ENCODE measurements around the gene IL12A. TPM values are rescaled to one million over a fixed set of nuclear protein-coding genes. Genes with fewer than 3 reads are reported as not detected.

IL12A gene
- 3.9 TPM for polyA plus RNA-seq (2012; ENCODE audit: insufficient read depth, insufficient read length, low read depth)

DNA sequence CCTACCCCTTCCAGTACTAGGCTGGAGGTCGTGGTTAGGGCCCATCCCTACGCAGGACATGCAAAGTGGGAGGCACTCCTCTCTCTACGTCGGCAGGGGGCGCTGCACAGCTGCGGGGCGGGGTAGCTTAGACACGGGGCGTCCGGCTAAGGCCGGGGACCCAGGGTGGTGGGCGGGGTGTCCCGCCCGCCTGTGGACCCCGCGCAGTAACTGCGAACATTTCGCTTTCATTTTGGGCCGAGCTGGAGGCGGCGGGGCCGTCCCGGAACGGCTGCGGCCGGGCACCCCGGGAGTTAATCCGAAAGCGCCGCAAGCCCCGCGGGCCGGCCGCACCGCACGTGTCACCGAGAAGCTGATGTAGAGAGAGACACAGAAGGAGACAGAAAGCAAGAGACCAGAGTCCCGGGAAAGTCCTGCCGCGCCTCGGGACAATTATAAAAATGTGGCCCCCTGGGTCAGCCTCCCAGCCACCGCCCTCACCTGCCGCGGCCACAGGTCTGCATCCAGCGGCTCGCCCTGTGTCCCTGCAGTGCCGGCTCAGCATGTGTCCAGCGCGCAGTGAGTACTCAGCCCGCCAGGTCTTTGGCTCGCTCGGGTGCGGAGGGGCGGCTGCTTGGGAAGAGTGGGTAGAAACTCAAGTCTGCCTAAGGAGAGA, at the start of gene IL12A:
Gene IL12A (plus strand): TSS at position 219 of the 655 bp plus-strand sequence.
- H3K4me1 ChIP-seq: no peaks in the 10 kb centered on the region
- peak within 1 kb of the TSS; percentile 78 for H3K4me3 ChIP-seq (ENCODE audit: low read depth, low read length)
- no peaks in the 10 kb centered on the region for H3K36me3 ChIP-seq
- H3K9me3 ChIP-seq: no peaks in the 10 kb centered on the region
- DNase-seq: peak; percentile 87
- H3K27me3 ChIP-seq: no peaks in the 10 kb centered on the region
- peak; percentile 92 for TF ChIP-seq CTCF (IDR thresholded peaks at IDR 0.05; ENCODE audit: low read depth, low read length)

GRCh38 chr3:159941038-159942000, 47.3 kb upstream of the IL12A start:
- H3K36me3 ChIP-seq: no peaks in the 10 kb centered on the region
- H3K27me3 ChIP-seq: no peaks in the 10 kb centered on the region
- no peak for DNase-seq
- no peak overlapping the region for H3K4me3 ChIP-seq (ENCODE audit: low read depth, low read length)
- no peaks in the 10 kb centered on the region for H3K9me3 ChIP-seq
- TF ChIP-seq CTCF (IDR thresholded peaks at IDR 0.05; ENCODE audit: low read depth, low read length): no peak
- peaks cover 10% of the 10 kb centered on the region for H3K4me1 ChIP-seq

GRCh38 chr3:159944781-159945180, 43.9 kb upstream of the IL12A start:
- Histone ChIP-seq H3K4me3 (ENCODE audit: low read depth, low read length) (no peak overlapping the region), H3K27me3 (no peaks in the 10 kb centered on the region), H3K4me1 (peaks cover 14% of the 10 kb centered on the region), H3K9me3 (no peaks in the 10 kb centered on the region), H3K36me3 (no peaks in the 10 kb centered on the region)
- no peak for TF ChIP-seq CTCF (IDR thresholded peaks at IDR 0.05; ENCODE audit: low read depth, low read length)
- no peak for DNase-seq

DNA sequence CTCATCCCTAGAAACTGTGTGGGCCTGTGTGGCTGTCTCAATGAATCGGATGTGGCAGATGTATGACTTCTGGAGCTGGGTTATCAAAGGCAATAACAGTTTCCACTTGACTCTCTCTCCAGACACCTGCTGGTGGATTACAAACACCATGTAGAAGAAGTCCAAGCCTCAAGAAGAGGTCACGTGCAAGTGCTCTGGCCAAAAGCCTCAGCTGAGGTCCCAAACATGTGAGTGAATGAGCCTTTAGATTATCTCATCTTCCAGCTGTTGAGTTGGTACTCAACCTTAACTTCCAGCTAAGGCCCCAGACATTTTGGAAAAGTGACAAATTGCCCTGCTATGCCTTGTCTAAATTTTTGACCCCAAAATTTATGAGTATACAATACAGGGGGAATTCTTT, 42.7 kb upstream of the IL12A start:
- Histone ChIP-seq H3K9me3 (no peaks in the 10 kb centered on the region), H3K27me3 (no peaks in the 10 kb centered on the region), H3K36me3 (no peaks in the 10 kb centered on the region), H3K4me3 (ENCODE audit: low read depth, low read length) (no peak overlapping the region), H3K4me1 (peaks cover 14% of the 10 kb centered on the region)
- no peak for TF ChIP-seq CTCF (IDR thresholded peaks at IDR 0.05; ENCODE audit: low read depth, low read length)
- no peak for DNase-seq

DNA sequence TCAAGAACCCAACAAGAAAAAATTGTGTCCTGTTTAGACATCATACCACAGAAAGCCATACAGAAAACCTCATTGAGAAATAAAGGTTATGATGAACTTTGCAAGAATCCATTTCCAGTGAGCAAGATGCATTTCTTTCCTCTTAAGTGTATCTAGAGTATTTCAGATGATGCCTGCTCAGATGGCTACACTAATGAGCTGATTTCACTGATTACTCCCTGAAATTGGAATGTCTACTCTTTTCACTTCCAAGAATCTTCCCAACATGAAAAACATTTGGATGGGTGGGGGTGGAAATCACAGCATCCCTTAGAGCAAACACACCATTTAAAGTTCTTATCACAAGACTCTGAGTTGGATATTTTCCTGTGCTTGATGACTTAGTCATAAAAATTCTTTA, 41.4 kb upstream of the IL12A start:
- Histone ChIP-seq H3K4me1 (peaks cover 5% of the 10 kb centered on the region), H3K27me3 (no peaks in the 10 kb centered on the region), H3K36me3 (no peaks in the 10 kb centered on the region), H3K9me3 (no peaks in the 10 kb centered on the region), H3K4me3 (ENCODE audit: low read depth, low read length) (no peak overlapping the region)
- no peak for TF ChIP-seq CTCF (IDR thresholded peaks at IDR 0.05; ENCODE audit: low read depth, low read length)
- DNase-seq: no peak
